Activated CD4-positive, alpha-beta T cell treated with anti-CD3 and anti-CD28 coated beads for 4 hours (primary cell): ENCODE measurements around the gene SLFN5.
A peak's percentile ranks its signal among the peaks of the same experiment; 100 is the strongest.
"Not testable (repeated sequence)": the region's sequence is repeated elsewhere in the genome, so short reads cannot be mapped to it uniquely, and the experiment has no call there.

Source experiments
- DNase-seq, 2 donors: peaks; one replicate each; pipeline ENCODE4 v3.0.0-alpha.2; 2020

Gene SLFN5

GRCh38 chr17:35242805-35243560 is at the start of gene SLFN5:
SLFN5 (plus strand) TSS chr17:35243072; CDS start chr17:35258691, 15,619 bp downstream.
- DNase-seq, result peak; percentile 92 to 97

GRCh38 chr17:35194001-35194400 is 48.9 kb upstream of the SLFN5 start, which contains the start of gene SLC35G3:
SLC35G3 (minus strand) TSS chr17:35194393; CDS start chr17:35194307, 86 bp downstream.
- not testable (repeated sequence) for DNase-seq

GRCh38 chr17:35195062-35195461 is 47.8 kb upstream of the SLFN5 start:
- DNase-seq, result not testable (repeated sequence)

GRCh38 chr17:35202582-35202981 is 40.3 kb upstream of the SLFN5 start:
- not testable (repeated sequence) for DNase-seq

GRCh38 chr17:35210741-35211140 is 32.1 kb upstream of the SLFN5 start:
- no peak for DNase-seq

- DNase-seq, result no peak
Measured at GRCh38 chr17:35212668-35213067, 30.2 kb upstream of the SLFN5 start.

- no peak for DNase-seq
Measured at GRCh38 chr17:35213412-35213940, 29.4 kb upstream of the SLFN5 start.

- DNase-seq, result peak in 1 of 2 donors; percentile 25
Measured at GRCh38 chr17:35214192-35214591, 28.7 kb upstream of the SLFN5 start.

GRCh38 chr17:35214631-35215273 is 28.1 kb upstream of the SLFN5 start:
- DNase-seq, result peak; percentile 32 to 39

GRCh38 chr17:35217107-35217506 is 25.8 kb upstream of the SLFN5 start:
- no peak for DNase-seq

GRCh38 chr17:35218915-35219314 is 24.0 kb upstream of the SLFN5 start:
- no peak for DNase-seq

GRCh38 chr17:35222452-35222851 is 20.4 kb upstream of the SLFN5 start:
- no peak for DNase-seq

GRCh38 chr17:35224436-35224835 is 18.4 kb upstream of the SLFN5 start:
- no peak for DNase-seq

GRCh38 chr17:35227546-35227945 is 15.3 kb upstream of the SLFN5 start:
- DNase-seq, result no peak

GRCh38 chr17:35229638-35230037 is 13.2 kb upstream of the SLFN5 start:
- no peak for DNase-seq

- DNase-seq, result not testable (repeated sequence)
Measured at GRCh38 chr17:35234315-35234714, 8.6 kb upstream of the SLFN5 start.

- DNase-seq, result no peak
Measured at GRCh38 chr17:35235289-35235688, 7.6 kb upstream of the SLFN5 start.

GRCh38 chr17:35235917-35236316 is 7.0 kb upstream of the SLFN5 start:
- DNase-seq, result no peak

- no peak for DNase-seq
Measured at GRCh38 chr17:35236821-35237220, 6.1 kb upstream of the SLFN5 start.

GRCh38 chr17:35238821-35239220 is 4.1 kb upstream of the SLFN5 start:
- DNase-seq, result no peak

GRCh38 chr17:35239823-35240222 is 3.0 kb upstream of the SLFN5 start:
- DNase-seq, result no peak

- DNase-seq, result no peak
Measured at GRCh38 chr17:35240861-35241260, 2.0 kb upstream of the SLFN5 start.

- DNase-seq, result peak; percentile 57 to 60
Measured at GRCh38 chr17:35241520-35241919, 1.4 kb upstream of the SLFN5 start.
